GM08714 (cell line): ENCODE results near the gene SPTBN1.

Source experiments
- H3K4me3 ChIP-seq: fragments of 200-500 bp; sonication (Bioruptor generic); 2 replicates; pipeline ENCODE4 v1.5.1; 2014; ENCODE audit warnings: mild to moderate bottlenecking, low read length, inconsistent platforms
- ZNF274 ChIP-seq: IDR thresholded peaks from 2 replicates; pipeline ENCODE4 v1.6.1; 2012; ENCODE audit warnings: mild to moderate bottlenecking, low read depth, low read length

Gene SPTBN1

DNA sequence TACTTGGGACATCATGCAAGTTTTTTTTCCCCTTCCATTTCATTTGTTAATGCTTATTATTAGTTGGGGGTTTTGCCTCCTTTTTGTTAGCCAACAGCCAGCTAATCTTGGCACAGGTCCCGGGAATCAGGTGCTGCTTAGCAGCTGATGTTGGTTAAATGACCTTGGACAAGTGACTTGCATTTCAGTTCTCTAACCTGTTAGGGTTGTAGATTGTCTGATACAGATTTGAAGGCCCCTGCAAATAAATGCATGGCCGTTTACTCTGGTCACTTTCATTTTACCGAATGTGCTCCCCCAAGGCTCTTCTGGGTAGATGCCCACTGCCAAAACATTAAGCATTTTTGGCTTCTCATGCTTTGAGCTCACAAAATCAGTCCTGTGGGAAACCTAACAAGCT, 120.9 kb downstream of the SPTBN1 start:
- H3K4me3 ChIP-seq: no peak overlapping the region; the same call in 1 of the 2 replicates
- TF ChIP-seq ZNF274: no peak

DNA sequence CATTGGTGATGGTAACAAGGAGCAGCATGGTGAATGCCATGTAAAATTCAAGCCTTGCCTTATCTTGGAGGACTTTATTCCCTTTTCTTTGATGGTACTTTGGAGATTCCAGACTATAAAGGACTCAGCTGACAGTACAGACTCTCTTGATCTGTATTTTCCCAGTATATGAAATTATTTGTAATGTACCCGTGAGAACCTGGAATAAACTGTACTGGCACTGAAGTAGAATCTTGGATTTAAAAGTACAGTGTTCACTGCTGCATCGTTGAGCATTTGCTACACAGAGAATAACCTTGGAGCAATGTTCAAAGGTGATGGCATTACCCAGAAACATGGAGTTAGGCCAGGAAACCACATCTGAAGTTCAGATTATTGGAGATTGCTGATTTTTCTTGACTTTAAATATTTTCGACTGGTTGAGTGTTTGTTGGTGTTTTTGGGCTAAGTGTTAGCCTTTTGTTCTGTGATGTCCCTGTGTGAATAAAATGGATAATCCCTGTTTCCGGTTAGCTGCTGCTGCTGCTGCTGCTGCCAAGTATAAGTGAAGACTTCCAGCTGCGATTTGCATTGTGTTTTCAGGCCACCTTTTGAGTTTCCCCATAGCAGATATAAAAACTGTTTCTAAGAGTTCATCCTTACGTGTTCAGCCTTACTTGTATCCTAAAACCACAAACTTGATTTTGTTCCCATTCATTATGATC, 122.0 kb downstream of the SPTBN1 start:
- no peak overlapping the region for H3K4me3 ChIP-seq
- no peak for TF ChIP-seq ZNF274

DNA sequence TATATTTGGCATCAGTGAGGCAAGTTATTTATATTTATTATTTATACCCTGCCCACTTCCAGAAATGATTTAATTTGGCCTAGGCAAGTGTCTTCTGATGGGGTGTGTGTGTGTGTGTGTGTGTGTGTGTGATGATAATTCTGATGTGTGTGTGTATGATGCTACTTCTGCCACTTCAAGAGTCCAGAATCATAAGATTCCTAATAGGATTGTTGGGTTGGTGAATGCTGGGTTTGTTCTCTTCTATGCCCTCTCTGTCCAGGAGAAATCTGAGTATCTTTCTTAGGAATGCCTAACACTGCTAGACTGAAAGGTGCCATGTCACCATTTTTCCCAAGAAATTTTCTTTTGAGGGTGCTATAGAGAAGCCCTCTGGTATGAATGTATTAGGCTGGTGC, 122.5 kb downstream of the SPTBN1 start:
- H3K4me3 ChIP-seq: no peak overlapping the region
- TF ChIP-seq ZNF274: no peak

GRCh38 chr2:54579061-54579681, 123.0 kb downstream of the SPTBN1 start:
- peak overlapping the region; percentile 64; the same call in 1 of the 2 replicates for H3K4me3 ChIP-seq
- no peak for TF ChIP-seq ZNF274

- no peak for TF ChIP-seq ZNF274
- peak overlapping the region; percentile 64; the same call in 1 of the 2 replicates for H3K4me3 ChIP-seq
These were observed 123.8 kb downstream of the SPTBN1 start for GRCh38 chr2:54579682-54580620.

DNA sequence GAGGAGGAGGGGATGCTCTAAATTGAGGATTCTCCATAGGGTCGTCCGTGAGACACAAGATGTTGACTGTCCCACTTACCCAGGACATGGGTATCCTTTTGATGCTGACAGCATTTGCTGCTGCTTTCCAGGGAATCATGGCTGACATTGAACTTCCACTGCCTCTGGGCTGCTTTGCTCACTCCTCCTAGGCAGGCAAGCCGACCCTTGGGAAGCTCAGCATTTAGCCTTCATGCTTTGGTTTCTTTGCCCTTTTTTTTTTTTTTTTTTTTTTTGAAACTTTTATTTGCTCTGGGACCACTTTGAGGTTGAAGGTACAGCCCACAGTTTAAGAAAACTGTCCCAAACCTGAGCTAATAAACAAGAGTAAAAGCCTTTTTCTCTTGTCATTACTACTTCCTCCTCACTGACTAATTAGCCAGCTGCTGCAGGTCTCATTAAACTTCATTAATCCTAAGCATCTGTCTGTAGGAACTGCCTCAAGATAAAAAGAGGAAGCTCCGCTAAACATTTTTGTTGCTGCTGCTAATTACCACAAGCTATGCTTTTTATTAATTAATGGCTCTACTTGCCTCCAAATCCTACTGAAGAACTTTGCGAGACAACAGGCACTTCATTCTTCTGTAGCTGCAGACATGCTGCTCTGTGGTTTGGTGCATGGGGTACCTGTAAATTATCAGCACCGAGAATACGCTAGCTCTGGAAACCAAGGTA, 125.4 kb downstream of the SPTBN1 start:
- TF ChIP-seq ZNF274: no peak
- H3K4me3 ChIP-seq: peak overlapping the region; percentile 72

DNA sequence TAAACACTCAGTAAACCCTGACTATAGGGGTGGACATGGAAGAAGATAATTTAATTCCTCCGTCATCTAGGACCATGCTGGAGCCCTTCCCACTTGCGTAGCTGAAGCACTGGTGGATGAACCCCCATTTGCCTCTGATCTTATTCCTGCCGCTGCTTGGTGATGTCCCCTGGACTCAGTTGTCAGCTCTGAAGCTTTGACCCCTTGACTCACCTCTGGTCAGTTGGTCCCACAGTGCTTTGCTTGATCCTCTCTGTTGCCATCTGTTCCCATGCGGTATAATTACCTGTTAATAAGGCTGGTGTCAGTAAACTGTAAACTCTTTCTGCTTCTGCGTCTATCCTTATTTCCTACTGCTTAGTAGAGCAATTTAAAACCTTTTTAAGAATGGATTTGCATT, 126.9 kb downstream of the SPTBN1 start:
- H3K4me3 ChIP-seq: peak overlapping the region; percentile 36; the same call in 1 of the 2 replicates
- TF ChIP-seq ZNF274: no peak

- no peak for TF ChIP-seq ZNF274
- no peak overlapping the region; the same call in 1 of the 2 replicates for H3K4me3 ChIP-seq
These were observed 128.5 kb downstream of the SPTBN1 start for GRCh38 chr2:54584598-54584997.

- no peak overlapping the region for H3K4me3 ChIP-seq
- no peak for TF ChIP-seq ZNF274
These were observed 129.1 kb downstream of the SPTBN1 start for GRCh38 chr2:54585136-54585733.

DNA sequence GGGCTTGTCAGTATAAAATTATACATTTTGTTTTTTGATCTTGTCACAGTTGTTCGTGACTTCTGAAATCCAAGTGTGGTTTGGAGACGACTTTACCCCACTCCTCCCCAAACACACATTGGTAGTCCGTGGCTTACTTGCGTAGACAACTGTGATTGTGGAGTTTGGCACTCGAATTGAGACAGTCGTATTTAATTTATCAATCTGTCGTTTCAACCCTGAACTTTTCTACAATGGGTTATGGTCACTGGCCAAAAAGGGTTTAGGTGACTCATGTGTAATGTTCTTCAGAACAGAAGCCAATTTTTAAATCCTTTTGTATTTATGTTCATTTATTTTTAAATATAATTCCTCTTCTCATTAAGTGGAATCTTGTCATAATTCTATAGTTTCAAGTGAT, 129.9 kb downstream of the SPTBN1 start:
- no peak overlapping the region for H3K4me3 ChIP-seq
- no peak for TF ChIP-seq ZNF274

- no peak for TF ChIP-seq ZNF274
- no peak overlapping the region for H3K4me3 ChIP-seq
These were observed 130.4 kb downstream of the SPTBN1 start for GRCh38 chr2:54586494-54586893.

DNA sequence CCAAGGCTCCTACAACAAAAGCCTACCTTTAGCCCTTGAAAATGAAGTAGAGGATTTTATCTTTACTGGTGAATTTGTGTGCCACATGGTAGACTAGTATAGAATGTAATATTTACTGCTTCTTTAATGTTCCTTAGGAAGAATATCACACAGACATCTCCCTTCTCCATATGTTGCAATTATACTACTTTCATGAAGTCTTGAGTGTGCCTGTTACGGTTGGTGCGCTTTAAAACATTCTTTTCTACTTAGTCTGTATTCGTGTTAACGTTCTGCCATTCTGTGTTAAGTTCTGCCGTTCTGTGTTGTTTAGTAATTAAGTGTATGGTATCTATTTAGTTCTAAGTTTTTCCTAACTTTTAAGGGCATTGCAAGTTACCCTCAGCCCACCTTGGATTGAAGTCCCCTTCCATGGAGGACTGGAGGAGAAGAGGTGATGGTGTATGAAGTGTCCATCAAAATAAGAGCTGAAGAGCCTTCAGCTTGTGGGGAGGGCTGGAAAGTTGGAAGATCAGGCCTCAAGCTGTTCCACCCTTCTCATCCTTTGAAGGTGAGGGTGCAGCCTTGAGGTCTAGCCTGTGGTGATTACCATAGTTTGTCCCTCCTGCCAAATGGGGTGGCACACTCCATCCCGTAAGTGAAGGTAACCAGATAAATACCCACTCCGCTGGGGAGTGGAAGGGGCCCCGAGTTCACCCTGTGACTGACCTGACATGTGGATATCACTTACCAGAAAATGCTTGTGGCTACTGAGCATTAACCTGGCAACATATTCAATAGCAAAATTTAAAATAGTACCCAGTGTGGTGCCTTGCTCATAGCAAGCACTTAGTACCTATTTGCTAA, 131.3 kb downstream of the SPTBN1 start:
- no peak for TF ChIP-seq ZNF274
- no peak overlapping the region for H3K4me3 ChIP-seq

- TF ChIP-seq ZNF274: no peak
- H3K4me3 ChIP-seq: peak overlapping the region; percentile 16; the same call in 1 of the 2 replicates
These were observed 132.2 kb downstream of the SPTBN1 start for GRCh38 chr2:54588244-54588899.
